ENCODE results near the gene FEV.

- TF ChIP-seq, protein P1, sequence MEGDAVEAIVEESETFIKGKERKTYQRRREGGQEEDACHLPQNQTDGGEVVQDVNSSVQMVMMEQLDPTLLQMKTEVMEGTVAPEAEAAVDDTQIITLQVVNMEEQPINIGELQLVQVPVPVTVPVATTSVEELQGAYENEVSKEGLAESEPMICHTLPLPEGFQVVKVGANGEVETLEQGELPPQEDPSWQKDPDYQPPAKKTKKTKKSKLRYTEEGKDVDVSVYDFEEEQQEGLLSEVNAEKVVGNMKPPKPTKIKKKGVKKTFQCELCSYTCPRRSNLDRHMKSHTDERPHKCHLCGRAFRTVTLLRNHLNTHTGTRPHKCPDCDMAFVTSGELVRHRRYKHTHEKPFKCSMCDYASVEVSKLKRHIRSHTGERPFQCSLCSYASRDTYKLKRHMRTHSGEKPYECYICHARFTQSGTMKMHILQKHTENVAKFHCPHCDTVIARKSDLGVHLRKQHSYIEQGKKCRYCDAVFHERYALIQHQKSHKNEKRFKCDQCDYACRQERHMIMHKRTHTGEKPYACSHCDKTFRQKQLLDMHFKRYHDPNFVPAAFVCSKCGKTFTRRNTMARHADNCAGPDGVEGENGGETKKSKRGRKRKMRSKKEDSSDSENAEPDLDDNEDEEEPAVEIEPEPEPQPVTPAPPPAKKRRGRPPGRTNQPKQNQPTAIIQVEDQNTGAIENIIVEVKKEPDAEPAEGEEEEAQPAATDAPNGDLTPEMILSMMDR (optimal IDR thresholded peaks at IDR 0.05 in 1 of 3, IDR thresholded peaks at IDR 0.05 in 1 of 3, conservative IDR thresholded peaks at IDR 0.05 in 1 of 3; ENCODE audit: extremely low read depth in 1 of 3, insufficient read depth in 2 of 3, low read length in 3 of 3) = peak; percentile 26 to 71 (median 69)
- peak; percentile 77 for TF ChIP-seq EZH2 (IDR thresholded peaks at IDR 0.05; ENCODE audit: low read length)
These were observed 17.6 kb upstream of the FEV start for GRCh38 chr2:219002395-219003266.

All from keratinocyte (primary cell).